Loucy (cell line): ENCODE results near the gene ZNF341.

Source experiments
- H2AFZ ChIP-seq: fragments of 200-600 bp; sonication (generic); 2 replicates; pipeline ENCODE4 v1.6.0; 2016; ENCODE audit warnings: antibody characterized with exemption, mild to moderate bottlenecking, low read length, moderate library complexity
- H3F3A ChIP-seq: fragments of 200-600 bp; 2 replicates; pipeline ENCODE4 v1.6.0; 2016; ENCODE audit warnings: antibody characterized with exemption, low read depth, mild to moderate bottlenecking
- H3K27me3 ChIP-seq: fragments of 200-600 bp; sonication (generic); 2 replicates; pipeline ENCODE4 v1.6.1; 2014; ENCODE audit warnings: low read length, mild to moderate bottlenecking; ENCODE audit not compliant: insufficient read depth, poor library complexity, severe bottlenecking
- H3K36me3 ChIP-seq: fragments of 200-600 bp; sonication (generic); 2 replicates; pipeline ENCODE4 v1.6.1; 2016; ENCODE audit warnings: low read length; ENCODE audit not compliant: insufficient read depth
- H3K4me1 ChIP-seq: fragments of 200-600 bp; sonication (generic); 2 replicates; pipeline ENCODE4 v1.5.1; 2014; ENCODE audit warnings: low read length, mild to moderate bottlenecking; ENCODE audit not compliant: insufficient read depth, poor library complexity, severe bottlenecking
- H3K4me2 ChIP-seq: fragments of 200-600 bp; sonication (generic); 2 replicates; pipeline ENCODE4 v1.6.0; 2014; ENCODE audit warnings: antibody characterized with exemption, low read length, low read depth, mild to moderate bottlenecking; ENCODE audit not compliant: poor library complexity, severe bottlenecking
- H3K4me3 ChIP-seq: fragments of 200-600 bp; sonication (generic); 2 replicates; pipeline ENCODE4 v1.5.1; 2014; ENCODE audit warnings: low read length, mild to moderate bottlenecking, mixed read lengths; ENCODE audit not compliant: poor library complexity, severe bottlenecking
- H3K79me2 ChIP-seq: fragments of 200-600 bp; sonication (generic); 2 replicates; pipeline ENCODE4 v1.6.1; 2014; ENCODE audit warnings: low read length; ENCODE audit not compliant: insufficient read depth
- H3K9ac ChIP-seq: fragments of 200-600 bp; sonication (generic); 2 replicates; pipeline ENCODE4 v1.6.0; 2014; ENCODE audit warnings: mild to moderate bottlenecking, low read depth, low read length, moderate library complexity; ENCODE audit not compliant: poor library complexity, severe bottlenecking
- H3K9me2 ChIP-seq: fragments of 200-600 bp; sonication (generic); replicated peaks from 2 replicates; pipeline ENCODE4 v1.6.1; 2016; ENCODE audit warnings: low read depth, low read length, mixed read lengths
- H3K9me3 ChIP-seq: fragments of 200-600 bp; sonication (generic); 2 replicates; pipeline ENCODE4 v1.6.1; 2014; ENCODE audit warnings: mild to moderate bottlenecking, antibody characterized with exemption, low read length, low read depth; ENCODE audit not compliant: insufficient read depth
- H4K20me1 ChIP-seq: fragments of 200-600 bp; sonication (generic); 2 replicates; pipeline ENCODE4 v1.6.0; 2014; ENCODE audit warnings: antibody characterized with exemption, low read length, mild to moderate bottlenecking; ENCODE audit not compliant: insufficient read depth, poor library complexity, severe bottlenecking
- CTCF ChIP-seq: fragments of 200-600 bp; sonication (generic); conservative IDR thresholded peaks from 2 replicates; pipeline ENCODE4 v1.5.1; 2014; ENCODE audit warnings: mild to moderate bottlenecking, antibody characterized with exemption, low read length
- EZH2phosphoT487 ChIP-seq: fragments of 200-600 bp; IDR thresholded peaks from 2 replicates; pipeline ENCODE4 v1.6.1; 2018; ENCODE audit warnings: antibody characterized with exemption, mild to moderate bottlenecking, moderate library complexity, borderline replicate concordance

ZNF341 gene

GRCh38 chr20:33744773-33745385 lies 13.1 kb downstream of the ZNF341 start:
- Histone ChIP-seq H4K20me1 (no peaks in the 10 kb centered on the region), H3K79me2 (no peaks in the 10 kb centered on the region), H3K9me2 (no peaks in the 10 kb centered on the region), H3K4me2 (no peak overlapping the region), H3K9me3 (no peaks in the 10 kb centered on the region), H3K27me3 (no peaks in the 10 kb centered on the region), H3K36me3 (no peaks in the 10 kb centered on the region), H2AFZ (no peak overlapping the region), H3K4me1 (no peaks in the 10 kb centered on the region), H3F3A (no peaks in the 10 kb centered on the region), H3K4me3 (no peak overlapping the region), H3K9ac (no peak overlapping the region)
- TF ChIP-seq EZH2phosphoT487 (no peak), CTCF (no peak)

GRCh38 chr20:33746325-33746998 lies 14.7 kb downstream of the ZNF341 start:
- H2AFZ ChIP-seq = no peak overlapping the region
- no peak overlapping the region for H3K9ac ChIP-seq
- no peak overlapping the region for H3K4me2 ChIP-seq
- H3K9me3 ChIP-seq = no peaks in the 10 kb centered on the region
- no peaks in the 10 kb centered on the region for H3K79me2 ChIP-seq
- H3F3A ChIP-seq = no peaks in the 10 kb centered on the region
- no peaks in the 10 kb centered on the region for H4K20me1 ChIP-seq
- no peak overlapping the region for H3K4me3 ChIP-seq
- H3K27me3 ChIP-seq = no peaks in the 10 kb centered on the region
- H3K4me1 ChIP-seq = no peaks in the 10 kb centered on the region
- no peaks in the 10 kb centered on the region for H3K36me3 ChIP-seq
- TF ChIP-seq EZH2phosphoT487 (no peak), CTCF (no peak)
- no peaks in the 10 kb centered on the region for H3K9me2 ChIP-seq

- no peaks in the 10 kb centered on the region; the same call in 1 of the 2 replicates for H3K36me3 ChIP-seq
- H3F3A ChIP-seq = no peaks in the 10 kb centered on the region
- no peaks in the 10 kb centered on the region for H3K79me2 ChIP-seq
- H3K9me2 ChIP-seq = no peaks in the 10 kb centered on the region
- H4K20me1 ChIP-seq = no peaks in the 10 kb centered on the region
- H3K9ac ChIP-seq = no peak overlapping the region
- H3K27me3 ChIP-seq = no peaks in the 10 kb centered on the region
- H3K4me1 ChIP-seq = peaks cover 6% of the 10 kb centered on the region
- TF ChIP-seq EZH2phosphoT487 (no peak), CTCF (peak; percentile 20)
- H3K4me2 ChIP-seq = no peak overlapping the region
- H3K4me3 ChIP-seq = no peak overlapping the region
- no peaks in the 10 kb centered on the region for H3K9me3 ChIP-seq
- H2AFZ ChIP-seq = no peak overlapping the region
These were observed 20.0 kb downstream of the ZNF341 start for GRCh38 chr20:33751775-33752174.
